Lung (tissue), 12 donors: Measurements from ENCODE around the gene FLT1. TPM values are rescaled to one million over a fixed set of nuclear protein-coding genes. Genes with fewer than 3 reads are reported as not detected.

ENCODE experiments used
- ATAC-seq: fragments of 200-7000 bp; cut with Tn5 transposase; one replicate; pipeline ENCODE4 v1.9.1; 2020; ENCODE audit warnings: moderate number of reproducible peaks; ENCODE audit not compliant: insufficient read depth, low FRiP score
- DNase-seq, 3 donors: peaks; one replicate each; pipeline ENCODE4 v3.0.0-alpha.2; 2013 to 2017
- H3K27ac ChIP-seq, 2 donors: one replicate each; pipeline ENCODE4 v1.5.1; 2013; ENCODE audit warnings: mild to moderate bottlenecking in 2 of 2, moderate library complexity in 2 of 2, control low read depth in 1 of 2, inconsistent platforms in 1 of 2, low read depth in 1 of 2, low read length in 1 of 2
- H3K27me3 ChIP-seq, 3 donors: one replicate each; pipeline ENCODE4 v1.5.1; 2013; ENCODE audit warnings: low read length in 2 of 3; ENCODE audit not compliant: control insufficient read depth in 3 of 3, insufficient read depth in 3 of 3
- H3K36me3 ChIP-seq, 4 donors: one replicate each; pipeline ENCODE4 v1.5.1; 2013; ENCODE audit warnings: low read length in 4 of 4, mild to moderate bottlenecking in 1 of 4, moderate library complexity in 1 of 4; ENCODE audit not compliant: control insufficient read depth in 4 of 4, insufficient read depth in 4 of 4
- H3K4me1 ChIP-seq, 5 donors: one replicate each; pipeline ENCODE4 v1.5.1; 2013; ENCODE audit warnings: low read length in 5 of 5, mild to moderate bottlenecking in 2 of 5, moderate library complexity in 1 of 5; ENCODE audit not compliant: control insufficient read depth in 5 of 5, insufficient read depth in 5 of 5
- H3K4me3 ChIP-seq: one replicate; pipeline ENCODE4 v1.5.1; 2013; ENCODE audit warnings: mild to moderate bottlenecking, control low read depth, moderate library complexity
- H3K9ac ChIP-seq, 2 donors: one replicate each; pipeline ENCODE4 v1.5.1; 2013; ENCODE audit warnings: low read length in 2 of 2, control low read depth in 1 of 2; ENCODE audit not compliant: insufficient read depth in 1 of 2
- H3K9me3 ChIP-seq, 4 donors: one replicate each; pipeline ENCODE4 v1.5.1; 2013; ENCODE audit warnings: low read length in 3 of 4, mild to moderate bottlenecking in 1 of 4, moderate library complexity in 1 of 4; ENCODE audit not compliant: control insufficient read depth in 4 of 4, insufficient read depth in 3 of 4
- CTCF ChIP-seq: IDR thresholded peaks from 2 replicates; pipeline ENCODE4 v1.5.1; 2012; ENCODE audit warnings: mild to moderate bottlenecking; ENCODE audit errors: control extremely low read depth, extremely low read depth
- WGBS, 2 donors: extraction: QIAGEN DNeasy Blood & Tissue Kit; methylation state at CpG; one replicate each; pipeline ENCODE4 v1.1.7; 2013; 5-methylcytosine and 5-hydroxymethylcytosine counted together
- polyA plus RNA-seq, 2 donors: library from polyadenylated mRNA; stranded (reverse); fragments of 200-250 nt; gene quantifications; one replicate each; pipeline ENCODE4 v1.2.1, GENCODE V29; 2013
- total RNA-seq, 2 donors: library from RNA; depleted of rRNA in 1 of 2; stranded (reverse); fragments of >200 nt in 1 of 2; gene quantifications; one replicate each; pipeline ENCODE4 v1.2.1, GENCODE V29; 2014 to 2021
- donor health status: control.
- donor health status: control.
- donor health status: Bipolar disorder and iron deficiency.
- donor health status: healthy.
- donor health status: DM: yes; HTN: yes; CAD: no.

The FLT1 gene
- total and polyA plus RNA-seq, 4 donors, result 4.7 to 71.3 (median 42.2) TPM

DNA sequence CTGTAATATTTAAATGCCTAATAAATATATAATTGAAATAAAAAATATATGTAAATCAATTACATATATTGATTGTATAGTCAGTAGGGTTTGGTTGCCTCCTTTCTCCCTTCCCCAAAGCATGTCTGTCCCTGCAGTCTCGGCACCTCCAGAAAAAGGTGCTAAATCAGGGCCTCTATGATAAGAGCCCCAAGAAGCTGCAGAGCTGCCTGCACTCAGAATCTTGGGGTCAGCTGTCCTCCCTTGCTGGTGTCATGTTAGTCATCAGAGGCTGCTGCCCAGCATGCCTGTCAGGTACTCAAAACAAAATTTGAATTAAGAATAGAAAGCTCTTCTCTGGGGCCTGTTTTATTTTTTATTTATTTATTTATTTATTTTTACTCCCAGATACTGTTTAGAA lies 9.8 kb downstream of the FLT1 start:
- no peaks in the 10 kb centered on the region for H3K9me3 ChIP-seq
- H3K36me3 ChIP-seq, result no peaks in the 10 kb centered on the region
- WGBS, 2 donors, result 95 to 100% methylated on average over 1 of the region's 1 CpG

GRCh38 chr13:28483313-28483931 lies 11.5 kb downstream of the FLT1 start:
- no peak for TF ChIP-seq CTCF
- DNase-seq (no peak), ATAC-seq (no peak)
- Histone ChIP-seq H3K4me3 (no peak overlapping the region), H3K9ac (no peak overlapping the region), H3K27me3 (no peaks in the 10 kb centered on the region), H3K9me3 (no peaks in the 10 kb centered on the region), H3K4me1 (peaks cover 0 to 9% (median 0%) of the 10 kb centered on the region in 5 donors), H3K27ac (no peak overlapping the region), H3K36me3 (no peaks in the 10 kb centered on the region)
- WGBS, 2 donors, result 71 to 86% methylated on average over 7 of the region's 7 CpGs

More for the DNA sequence above, 9.8 kb downstream of the FLT1 start:
- Histone ChIP-seq H3K9ac (no peak overlapping the region), H3K4me3 (no peak overlapping the region), H3K27ac (no peak overlapping the region), H3K27me3 (peaks cover 0 to 9% (median 2%) of the 10 kb centered on the region in 3 donors), H3K4me1 (peaks cover 0 to 12% (median 0%) of the 10 kb centered on the region in 5 donors)
- TF ChIP-seq CTCF, result no peak
- DNase-seq, result no peak
- ATAC-seq, result no peak

DNA sequence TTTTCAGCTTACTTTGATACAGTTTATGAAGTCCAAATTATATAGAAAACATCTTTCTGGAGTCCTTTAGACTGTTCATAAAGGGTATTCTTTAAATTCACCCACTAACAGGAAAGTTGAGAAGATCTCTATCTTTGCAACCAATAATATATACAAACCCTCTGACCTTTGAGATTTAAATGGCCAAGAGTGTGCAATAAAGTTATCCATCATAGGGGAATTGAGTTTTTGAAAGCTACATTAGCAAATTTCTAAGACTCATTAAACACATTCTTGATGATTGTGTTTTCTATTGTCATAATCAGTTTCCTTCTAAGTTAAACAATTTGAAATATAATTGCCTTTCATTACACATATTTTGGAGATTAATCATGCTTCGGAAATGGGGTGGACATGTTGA lies 15.9 kb downstream of the FLT1 start:
- DNase-seq, result no peak
- WGBS, 2 donors, result 68 to 90% methylated on average over 1 of the region's 1 CpG
- Histone ChIP-seq H3K9ac (no peak overlapping the region), H3K4me1 (peaks cover 0 to 1% (median 0%) of the 10 kb centered on the region in 5 donors), H3K9me3 (no peaks in the 10 kb centered on the region), H3K4me3 (no peak overlapping the region), H3K27ac (no peak overlapping the region), H3K27me3 (no peaks in the 10 kb centered on the region), H3K36me3 (no peaks in the 10 kb centered on the region)
- no peak for TF ChIP-seq CTCF
- ATAC-seq, result no peak

DNA sequence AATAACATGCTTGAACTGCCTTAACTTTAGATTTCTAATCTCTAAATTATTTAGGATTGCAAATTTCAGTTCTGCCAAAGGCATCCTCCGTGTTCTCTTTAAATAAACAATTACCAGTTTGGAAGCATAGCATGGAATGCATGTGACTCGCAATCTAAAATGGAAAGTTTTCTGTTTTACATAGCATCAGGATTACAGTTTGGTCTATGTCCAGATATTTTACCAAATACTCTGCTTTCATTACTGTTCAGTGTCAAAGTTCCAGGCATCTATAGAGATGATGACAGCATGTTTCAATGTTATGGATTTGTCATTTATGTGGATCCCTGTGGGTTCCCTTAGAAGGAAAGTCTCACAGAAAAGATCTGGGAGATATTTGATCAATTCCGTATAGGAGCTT lies 16.8 kb downstream of the FLT1 start:
- Histone ChIP-seq H3K27me3 (no peaks in the 10 kb centered on the region), H3K9me3 (no peaks in the 10 kb centered on the region), H3K9ac (no peak overlapping the region), H3K36me3 (no peaks in the 10 kb centered on the region), H3K4me1 (peaks cover 0 to 1% (median 0%) of the 10 kb centered on the region in 5 donors), H3K27ac (no peak overlapping the region), H3K4me3 (no peak overlapping the region)
- 71 to 87% methylated on average over 3 of the region's 3 CpGs for WGBS, 2 donors
- DNase-seq (no peak), ATAC-seq (no peak)
- TF ChIP-seq CTCF, result no peak
